ENCODE measurements around the gene ZNF841. TPM values are rescaled to one million over a fixed set of nuclear protein-coding genes. Genes with fewer than 3 reads are reported as not detected.

Gene ZNF841
- total and polyA plus RNA-seq, 4 donors = 0.86 to 11.1 (median 4.2) TPM

DNA sequence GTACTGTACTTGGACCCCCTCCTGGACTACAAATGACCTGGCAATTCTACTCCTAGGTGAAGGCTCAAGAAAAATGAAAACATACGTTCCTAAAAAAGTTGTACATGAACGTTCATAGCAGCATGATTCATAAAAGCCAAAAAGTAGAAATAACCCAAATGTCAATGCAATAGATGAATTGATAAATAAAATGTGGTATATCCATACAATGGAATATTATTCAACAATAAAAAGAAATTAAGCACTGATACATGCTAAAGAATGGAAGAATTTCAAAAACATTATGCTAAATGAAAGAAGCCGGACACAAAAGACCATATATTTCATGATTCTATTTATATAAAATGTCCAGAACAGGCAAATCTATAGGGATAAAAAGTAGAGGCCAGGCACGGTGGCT is 56.4 kb downstream of the ZNF841 start:
- 100% methylated on average over 4 of the region's 4 CpGs for WGBS
- Histone ChIP-seq H3K27me3 (ENCODE audit: control insufficient read depth in 4 of 4, insufficient read depth in 4 of 4, low read length in 3 of 4) (no peaks in the 10 kb centered on the region), H3K9me3 (ENCODE audit: control insufficient read depth in 4 of 4, low read length in 3 of 4) (peaks cover 44 to 83% (median 62%) of the 10 kb centered on the region in 4 donors)

GRCh38 chr19:52034051-52034728 is 61.4 kb downstream of the ZNF841 start:
- Histone ChIP-seq H3K9me3 (ENCODE audit: control insufficient read depth in 4 of 4, low read length in 3 of 4) (peaks cover 54 to 93% (median 80%) of the 10 kb centered on the region in 4 donors), H3K27ac (ENCODE audit: low read depth in 1 of 2, low read length in 2 of 2) (no peak overlapping the region), H3K36me3 (ENCODE audit: control insufficient read depth in 4 of 4, insufficient read depth in 3 of 4, low read depth in 1 of 4, low read length in 3 of 4) (peaks cover 18 to 57% (median 50%) of the 10 kb centered on the region in 4 donors), H3K27me3 (ENCODE audit: control insufficient read depth in 4 of 4, insufficient read depth in 4 of 4, low read length in 3 of 4) (no peaks in the 10 kb centered on the region), H3K4me1 (ENCODE audit: control insufficient read depth in 4 of 4, insufficient read depth in 4 of 4, low read length in 3 of 4) (no peaks in the 10 kb centered on the region), H3K9ac (ENCODE audit: low read depth in 1 of 2, low read length in 2 of 2) (no peak overlapping the region), H3K4me3 (ENCODE audit: low read depth in 1 of 3, low read length in 3 of 3) (peak overlapping the region in 2 of 3 donors; percentile 56 to 70)
- TF ChIP-seq MAX (IDR thresholded peaks at IDR 0.05) (no peak), JUND (IDR thresholded peaks at IDR 0.05) (no peak), FOXA2 (IDR thresholded peaks at IDR 0.05) (no peak)
- DNase-seq (ENCODE audit: low spot score) = no peak
- WGBS = 98% methylated on average over 12 of the region's 12 CpGs

More for the DNA sequence above, 56.4 kb downstream of the ZNF841 start:
- Histone ChIP-seq H3K9ac (ENCODE audit: low read depth in 1 of 2, low read length in 2 of 2) (no peak overlapping the region), H3K4me3 (ENCODE audit: low read depth in 1 of 3, low read length in 3 of 3) (peak overlapping the region in 2 of 3 donors; percentile 10 to 66), H3K4me1 (ENCODE audit: control insufficient read depth in 4 of 4, insufficient read depth in 4 of 4, low read length in 3 of 4) (no peaks in the 10 kb centered on the region), H3K27ac (ENCODE audit: low read depth in 1 of 2, low read length in 2 of 2) (no peak overlapping the region), H3K36me3 (ENCODE audit: control insufficient read depth in 4 of 4, insufficient read depth in 3 of 4, low read depth in 1 of 4, low read length in 3 of 4) (peaks cover 24 to 85% (median 80%) of the 10 kb centered on the region in 4 donors)
- DNase-seq (ENCODE audit: low spot score) = no peak
- no peak for TF ChIP-seq GABPA (IDR thresholded peaks at IDR 0.05 in 1 of 2, conservative IDR thresholded peaks at IDR 0.05 in 1 of 2)
- no peak for TF ChIP-seq YY1 (IDR thresholded peaks at IDR 0.05)
- TF ChIP-seq JUND (IDR thresholded peaks at IDR 0.05) = no peak
- TF ChIP-seq, protein P1, sequence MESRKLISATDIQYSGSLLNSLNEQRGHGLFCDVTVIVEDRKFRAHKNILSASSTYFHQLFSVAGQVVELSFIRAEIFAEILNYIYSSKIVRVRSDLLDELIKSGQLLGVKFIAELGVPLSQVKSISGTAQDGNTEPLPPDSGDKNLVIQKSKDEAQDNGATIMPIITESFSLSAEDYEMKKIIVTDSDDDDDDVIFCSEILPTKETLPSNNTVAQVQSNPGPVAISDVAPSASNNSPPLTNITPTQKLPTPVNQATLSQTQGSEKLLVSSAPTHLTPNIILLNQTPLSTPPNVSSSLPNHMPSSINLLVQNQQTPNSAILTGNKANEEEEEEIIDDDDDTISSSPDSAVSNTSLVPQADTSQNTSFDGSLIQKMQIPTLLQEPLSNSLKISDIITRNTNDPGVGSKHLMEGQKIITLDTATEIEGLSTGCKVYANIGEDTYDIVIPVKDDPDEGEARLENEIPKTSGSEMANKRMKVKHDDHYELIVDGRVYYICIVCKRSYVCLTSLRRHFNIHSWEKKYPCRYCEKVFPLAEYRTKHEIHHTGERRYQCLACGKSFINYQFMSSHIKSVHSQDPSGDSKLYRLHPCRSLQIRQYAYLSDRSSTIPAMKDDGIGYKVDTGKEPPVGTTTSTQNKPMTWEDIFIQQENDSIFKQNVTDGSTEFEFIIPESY (IDR thresholded peaks at IDR 0.05) = no peak

GRCh38 chr19:52028780-52029123 is 66.8 kb downstream of the ZNF841 start:
- Histone ChIP-seq H3K36me3 (ENCODE audit: control insufficient read depth in 4 of 4, insufficient read depth in 3 of 4, low read depth in 1 of 4, low read length in 3 of 4) (peaks cover 7 to 21% (median 17%) of the 10 kb centered on the region in 4 donors), H3K9me3 (ENCODE audit: control insufficient read depth in 4 of 4, low read length in 3 of 4) (peaks cover 31 to 72% (median 60%) of the 10 kb centered on the region in 4 donors), H3K9ac (ENCODE audit: low read depth in 1 of 2, low read length in 2 of 2) (peak overlapping the region; percentile 36 to 76), H3K27ac (ENCODE audit: low read depth in 1 of 2, low read length in 2 of 2) (peak overlapping the region; percentile 79 to 84), H3K27me3 (ENCODE audit: control insufficient read depth in 4 of 4, insufficient read depth in 4 of 4, low read length in 3 of 4) (no peaks in the 10 kb centered on the region), H3K4me1 (ENCODE audit: control insufficient read depth in 4 of 4, insufficient read depth in 4 of 4, low read length in 3 of 4) (peaks cover 0 to 5% (median 3%) of the 10 kb centered on the region in 4 donors), H3K4me3 (ENCODE audit: low read depth in 1 of 3, low read length in 3 of 3) (peak overlapping the region; percentile 75 to 91 (median 84))
- DNase-seq (ENCODE audit: low spot score) = no peak
- WGBS = 30% methylated on average over 5 of the region's 5 CpGs
- TF ChIP-seq YY1 (IDR thresholded peaks at IDR 0.05) (peak; percentile 43), FOXA2 (IDR thresholded peaks at IDR 0.05) (no peak), NR2F2 (IDR thresholded peaks at IDR 0.05) (no peak), RXRA (IDR thresholded peaks at IDR 0.05) (no peak), TAF1 (conservative IDR thresholded peaks at IDR 0.05) (no peak)
- TF ChIP-seq, protein P2, sequence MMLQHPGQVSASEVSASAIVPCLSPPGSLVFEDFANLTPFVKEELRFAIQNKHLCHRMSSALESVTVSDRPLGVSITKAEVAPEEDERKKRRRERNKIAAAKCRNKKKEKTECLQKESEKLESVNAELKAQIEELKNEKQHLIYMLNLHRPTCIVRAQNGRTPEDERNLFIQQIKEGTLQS (IDR thresholded peaks at IDR 0.05) = no peak
- TF ChIP-seq, protein P1 (IDR thresholded peaks at IDR 0.05) = no peak
